GM12878 (cell line): ENCODE data around the gene CSNK2A1. TPM values are rescaled to one million over a fixed set of nuclear protein-coding genes. Genes with fewer than 3 reads are reported as not detected.

Experiments
- ATAC-seq: fragments of 200-7000 bp; cut with Tn5 transposase; 3 replicates; pipeline ENCODE4 v1.9.1; 2020; ENCODE audit warnings: mild to moderate bottlenecking, moderate library complexity
- BruUV-seq: library from RNA; stranded (reverse); fragments of 400-500 nt; replicated peaks from 2 replicates; lab custom pipeline; 2021; lab: Mats Ljungman, UMichigan
- CTCF ChIA-PET: fragments of 300-600 bp; sonication (Branson Sonifier 250); formaldehyde crosslinking; extraction: SDS; loops from one replicate; lab custom pipeline; 2021; ENCODE audit warnings: inconsistent platforms; lab: Yijun Ruan, JAX
- POLR2A ChIA-PET: fragments of 350-600 bp; formaldehyde crosslinking; extraction: SDS; loops from one replicate; lab custom pipeline; 2021; ENCODE audit warnings: inconsistent platforms; lab: Charles Lee
- RAD21 ChIA-PET: fragments of 300-600 bp; sonication (Branson Sonifier 250); formaldehyde crosslinking; loops from one replicate; lab custom pipeline; 2023; ENCODE audit warnings: antibody characterized with exemption; ENCODE audit not compliant: unreplicated experiment; lab: Charles Lee
- SMC1A ChIA-PET: fragments of 300-600 bp; sonication (Branson Sonifier 250); formaldehyde crosslinking; loops from one replicate; lab custom pipeline; 2023; ENCODE audit not compliant: unreplicated experiment, uncharacterized antibody; lab: Charles Lee
- DNase-seq: peaks from one replicate; pipeline ENCODE4 v3.0.0-alpha.2; 2011; ENCODE audit warnings: low read depth, low spot score
- FAIRE-seq: peaks from 3 replicates; lab custom pipeline; 2011; peaks lifted over from hg19 to GRCh38; lab: Jason Lieb, UNC
- H2AFZ ChIP-seq: 2 replicates; pipeline ENCODE4 v1.6.0; 2011; ENCODE audit warnings: low read depth, low read length, control low read depth; ENCODE audit not compliant: control insufficient read depth
- H3K27ac ChIP-seq: 2 replicates; pipeline ENCODE4 v1.5.1; 2011; ENCODE audit warnings: control low read depth; ENCODE audit not compliant: control insufficient read depth, insufficient read depth
- H3K27me3 ChIP-seq, 2 experiments: replicated peaks in 1 of 2; 2 replicates each; pipeline versions ENCODE4 v1.6.0 to v1.6.1; 2011; ENCODE audit warnings: low read length in 1 of 2; ENCODE audit not compliant: control insufficient read depth in 2 of 2, insufficient read depth in 2 of 2
- H3K36me3 ChIP-seq, 2 experiments: 2 replicates each; pipeline ENCODE4 v1.5.1; 2011; ENCODE audit warnings: low read length in 1 of 2; ENCODE audit not compliant: control insufficient read depth in 2 of 2, insufficient read depth in 2 of 2
- H3K4me1 ChIP-seq: 2 replicates; pipeline ENCODE4 v1.6.1; 2011; ENCODE audit warnings: mild to moderate bottlenecking, low read length, moderate library complexity, mixed read lengths; ENCODE audit not compliant: control insufficient read depth, insufficient read depth
- H3K4me2 ChIP-seq: 2 replicates; pipeline ENCODE4 v1.6.0; 2011; ENCODE audit warnings: control low read depth; ENCODE audit not compliant: control insufficient read depth, insufficient read depth
- H3K4me3 ChIP-seq: fragments of 200-600 bp; sonication (generic); 2 replicates; pipeline ENCODE4 v1.5.1; 2016
- H3K79me2 ChIP-seq: 2 replicates; pipeline ENCODE4 v1.6.0; 2011; ENCODE audit warnings: low read length; ENCODE audit not compliant: control insufficient read depth, insufficient read depth
- H3K9ac ChIP-seq: 2 replicates; pipeline ENCODE4 v1.8.0; 2011; ENCODE audit warnings: low read length, control low read depth, mixed read lengths; ENCODE audit not compliant: control insufficient read depth, insufficient read depth
- H3K9me3 ChIP-seq: replicated peaks from 3 replicates; pipeline ENCODE4 v1.5.1; 2011; ENCODE audit warnings: mild to moderate bottlenecking, low read length; ENCODE audit not compliant: control insufficient read depth, insufficient read depth
- H4K20me1 ChIP-seq: 2 replicates; pipeline ENCODE4 v1.6.0; 2011; ENCODE audit not compliant: control insufficient read depth, insufficient read depth
- HDAC2 ChIP-seq: fragments of 200-600 bp; sonication (generic); IDR thresholded peaks from 2 replicates; pipeline ENCODE4 v1.6.1; 2017
- IRF3 ChIP-seq: fragments of 450-650 bp; IDR thresholded peaks from 2 replicates; pipeline ENCODE4 v1.6.1; 2014; ENCODE audit warnings: mild to moderate bottlenecking
- IRF5 ChIP-seq: fragments of 450-650 bp; IDR thresholded peaks from 2 replicates; pipeline ENCODE4 v1.6.1; 2017; ENCODE audit warnings: borderline replicate concordance
- KLF5 ChIP-seq: fragments of 450-650 bp; IDR thresholded peaks from 2 replicates; pipeline ENCODE4 v1.6.1; 2014; ENCODE audit warnings: mild to moderate bottlenecking; ENCODE audit not compliant: partially characterized antibody
- MEF2B ChIP-seq: fragments of 450-650 bp; IDR thresholded peaks from 2 replicates; pipeline ENCODE4 v1.6.1; 2018; ENCODE audit warnings: mild to moderate bottlenecking, moderate library complexity; ENCODE audit not compliant: partially characterized antibody, poor library complexity, severe bottlenecking
- MTA2 ChIP-seq: fragments of 450-650 bp; IDR thresholded peaks from 2 replicates; pipeline ENCODE4 v1.6.1; 2016; ENCODE audit warnings: low read depth, mild to moderate bottlenecking, moderate library complexity
- NR2C2 ChIP-seq: IDR thresholded peaks from 2 replicates; pipeline ENCODE4 v1.6.1; 2011; ENCODE audit warnings: borderline replicate concordance, low read depth; ENCODE audit not compliant: control insufficient read depth, insufficient read length
- NRF1 ChIP-seq: conservative IDR thresholded peaks from 2 replicates; pipeline ENCODE4 v1.6.1; 2011; ENCODE audit warnings: mild to moderate bottlenecking, low read depth, low read length, improper control_type of control experiment
- RBBP5 ChIP-seq: fragments of 200-600 bp; sonication (generic); conservative IDR thresholded peaks from 2 replicates; pipeline ENCODE4 v1.6.1; 2016
- TARDBP ChIP-seq: IDR thresholded peaks from 2 replicates; pipeline ENCODE4 v1.6.1; 2016; ENCODE audit warnings: borderline replicate concordance
- USF2 ChIP-seq: IDR thresholded peaks from 2 replicates; pipeline ENCODE4 v1.6.1; 2011; ENCODE audit warnings: low read depth, low read length, improper control_type of control experiment, borderline replicate concordance
- WGBS: methylation state at CpG from one replicate; pipeline ENCODE4 v1.1.6; 2016; ENCODE audit warnings: low lambda C conversion rate; ENCODE audit not compliant: insufficient replicate concordance, insufficient coverage; ENCODE audit errors: missing lambda C conversion rate; 5-methylcytosine and 5-hydroxymethylcytosine counted together
- in situ Hi-C: fragments of 300-500 bp; cut with MboI; formaldehyde crosslinking; loops from 9 replicates; pipeline ENCODE4 v1.14.3; 2018; ENCODE audit warnings: mixed read lengths
- intact Hi-C: fragments of 100-400 bp; cut with micrococcal nuclease; formaldehyde crosslinking; loops from one replicate; pipeline ENCODE4 v1.14.2; 2022; ENCODE audit not compliant: unreplicated experiment
- polyA plus RNA-seq, 11 experiments: library from polyadenylated mRNA; depleted of rRNA in 4 of 11; unstranded in 6 of 11; stranded (reverse) in 5 of 11; fragments of >200 nt; fragmentation: Nextera tagmentation in 4 of 11; fragmentation: Illumina TruSeq in 1 of 11; extraction: Ambion mirVana in 4 of 11; extraction: Trizol in 1 of 11; gene quantifications; 1 replicate in 1 of 11; 2 replicates in 10 of 11; pipeline versions ENCODE4 v1.2.1 to v1.2.3, GENCODE V29; 2011 to 2016; ENCODE audit warnings: inconsistent platforms in 2 of 11, missing spikeins in 2 of 11, low read depth in 1 of 11
- total RNA-seq, 4 experiments: library from RNA; depleted of rRNA in 3 of 4; stranded (reverse); fragments of >200 nt in 3 of 4; fragmentation: Illumina TruSeq in 1 of 4; extraction: Trizol in 1 of 4; gene quantifications; 2 replicates each; pipeline versions ENCODE4 v1.2.1 to v1.2.3, GENCODE V29; 2013 to 2021

Gene CSNK2A1
- total and polyA plus RNA-seq, 10 of the 15 experiments (the other 5 are each of a cell fraction or from before 2014, with no cell fraction given): 47.6 to 199 (median 95.0) TPM

GRCh38 chr20:507761-508332 is 35.7 kb downstream of the CSNK2A1 start:
- BruUV-seq: no TSS peak
- Histone ChIP-seq H3K36me3 (peaks cover 0 to 23% of the 10 kb centered on the region in 2 experiments; a peak in 3 of 4 replicates), H3K27ac (no peak overlapping the region), H2AFZ (no peak overlapping the region), H3K4me1 (no peaks in the 10 kb centered on the region), H3K27me3 (no peaks in the 10 kb centered on the region), H3K9me3 (no peaks in the 10 kb centered on the region), H4K20me1 (no peaks in the 10 kb centered on the region), H3K9ac (no peak overlapping the region), H3K4me3 (no peak overlapping the region), H3K79me2 (peaks cover 28% of the 10 kb centered on the region), H3K4me2 (no peak overlapping the region)
- DNase-seq (no peak), FAIRE-seq (no peak), ATAC-seq (no peak)
- in situ Hi-C loops (no loop called here), intact Hi-C loops (no loop called here)
- 95% methylated on average over 7 of the region's 7 CpGs for WGBS
- RAD21 ChIA-PET: no interaction called here
- CTCF ChIA-PET: interaction anchor here (0.6 kb wide), 1 partner anchor 104 kb away, joined by 3 read pairs; no protein-coding TSS in a partner anchor
- POLR2A ChIA-PET: interaction anchor here (1.0 kb wide), 1 partner anchor 31 kb away, joined by 3 read pairs; no protein-coding TSS in a partner anchor
- SMC1A ChIA-PET: no interaction called here
- no peak for TF ChIP-seq RBBP5
- TF ChIP-seq MEF2B: no peak
- no peak for TF ChIP-seq NRF1
- no peak for TF ChIP-seq TARDBP
- TF ChIP-seq NR2C2: no peak

GRCh38 chr20:507006-507758 is 36.4 kb downstream of the CSNK2A1 start:
- intact Hi-C loops (no loop called here), in situ Hi-C loops (no loop called here)
- RAD21 ChIA-PET: no interaction called here
- Histone ChIP-seq H3K4me2 (no peak overlapping the region), H3K9me3 (no peaks in the 10 kb centered on the region), H2AFZ (no peak overlapping the region), H4K20me1 (no peaks in the 10 kb centered on the region), H3K79me2 (peaks cover 21% of the 10 kb centered on the region), H3K27me3 (no peaks in the 10 kb centered on the region)
- BruUV-seq: no TSS peak
- FAIRE-seq: no peak
- SMC1A ChIA-PET: no interaction called here
- POLR2A ChIA-PET: no interaction called here
- TF ChIP-seq IRF5 (no peak), MTA2 (no peak), KLF5 (no peak), USF2 (no peak), IRF3 (no peak), HDAC2 (no peak)
- TF ChIP-seq, all 136 proteins: peak for 0
- Histone ChIP-seq H3K27ac (no peak overlapping the region), H3K4me3 (no peak overlapping the region), H3K9ac (no peak overlapping the region), H3K36me3 (peaks cover 0 to 23% of the 10 kb centered on the region in 2 experiments; a peak in 3 of 4 replicates), H3K4me1 (no peaks in the 10 kb centered on the region)
- no peak for DNase-seq
- no peak for ATAC-seq
- WGBS: 97% methylated on average over 7 of the region's 7 CpGs
- CTCF ChIA-PET: no interaction called here
